Suprapubic skin (tissue), 4 donors: ENCODE measurements around the gene PRKCQ. TPM values are rescaled to one million over a fixed set of nuclear protein-coding genes. Genes with fewer than 3 reads are reported as not detected.

Experiments
- DNase-seq, 2 donors: peaks; one replicate each; pipeline ENCODE4 v3.0.0-alpha.2; 2019; ENCODE audit warnings: low spot score in 2 of 2
- H3K27ac ChIP-seq: fragments of 200-600 bp; sonication (generic); one replicate; pipeline ENCODE4 v1.5.1; 2019
- H3K27me3 ChIP-seq: fragments of 200-600 bp; sonication (generic); one replicate; pipeline ENCODE4 v1.5.1; 2019
- H3K36me3 ChIP-seq: fragments of 200-600 bp; sonication (generic); one replicate; pipeline ENCODE4 v1.5.1; 2019
- H3K4me1 ChIP-seq: fragments of 200-600 bp; sonication (generic); one replicate; pipeline ENCODE4 v1.5.1; 2019
- H3K4me3 ChIP-seq: fragments of 200-600 bp; sonication (generic); one replicate; pipeline ENCODE4 v1.5.1; 2019; ENCODE audit warnings: mild to moderate bottlenecking
- H3K9me3 ChIP-seq: fragments of 200-600 bp; sonication (generic); one replicate; pipeline ENCODE4 v1.5.1; 2019
- CTCF ChIP-seq, 2 donors: fragments of 200-600 bp in 1 of 2; fragments of 450-650 bp in 1 of 2; sonication (generic) in 1 of 2; IDR thresholded peaks; one replicate each; pipeline ENCODE4 v1.5.1; 2016 to 2019; ENCODE audit warnings: antibody characterized with exemption in 2 of 2, mild to moderate bottlenecking in 1 of 2, moderate library complexity in 1 of 2
- EP300 ChIP-seq: sonication (generic); formaldehyde crosslinking; IDR thresholded peaks from one replicate; pipeline ENCODE4 v1.6.1; 2017; ENCODE audit warnings: antibody characterized with exemption
- POLR2A ChIP-seq, 2 donors: fragments of 450-650 bp; IDR thresholded peaks; one replicate each; pipeline ENCODE4 v1.6.1; 2017; ENCODE audit warnings: antibody characterized with exemption in 2 of 2, mild to moderate bottlenecking in 2 of 2, moderate library complexity in 2 of 2
- POLR2AphosphoS5 ChIP-seq, 3 donors: sonication (generic); formaldehyde crosslinking; IDR thresholded peaks; one replicate each; pipeline ENCODE4 v1.6.1; 2017; ENCODE audit warnings: antibody characterized with exemption in 3 of 3
- WGBS: methylation state at CpG from one replicate; pipeline ENCODE4 v1.1.5; 2018; 5-methylcytosine and 5-hydroxymethylcytosine counted together
- total RNA-seq, 4 donors: library from RNA; depleted of rRNA; stranded (reverse); fragments of >200 nt; gene quantifications; one replicate each; pipeline ENCODE4 v1.1.0, GENCODE V29; 2016

Gene PRKCQ
- total RNA-seq, 4 donors from 2014 or later = 0.51 to 1.0 TPM; not detected in 2

- Histone ChIP-seq H3K4me3 (no peak overlapping the region), H3K27ac (no peak overlapping the region), H3K9me3 (no peaks in the 10 kb centered on the region), H3K4me1 (no peaks in the 10 kb centered on the region), H3K36me3 (no peaks in the 10 kb centered on the region), H3K27me3 (no peaks in the 10 kb centered on the region)
- no peak for TF ChIP-seq CTCF (IDR thresholded peaks at IDR 0.05)
- no peak for TF ChIP-seq POLR2A (IDR thresholded peaks at IDR 0.05)
- TF ChIP-seq EP300 = no peak
- no peak for DNase-seq
- WGBS = 86% methylated on average over 6 of the region's 6 CpGs
These were observed 57.8 kb downstream of the PRKCQ start for GRCh38 chr10:6522230-6522629.

- H3K36me3 ChIP-seq = no peaks in the 10 kb centered on the region
These were observed 59.9 kb downstream of the PRKCQ start for GRCh38 chr10:6520138-6520537.

GRCh38 chr10:6518791-6519429 is 61.2 kb downstream of the PRKCQ start:
- Histone ChIP-seq H3K27ac (no peak overlapping the region), H3K9me3 (no peaks in the 10 kb centered on the region), H3K36me3 (no peaks in the 10 kb centered on the region), H3K4me3 (no peak overlapping the region), H3K27me3 (no peaks in the 10 kb centered on the region), H3K4me1 (no peaks in the 10 kb centered on the region)
- 47% methylated on average over 5 of the region's 5 CpGs for WGBS
- DNase-seq = no peak
- no peak for TF ChIP-seq CTCF (IDR thresholded peaks at IDR 0.05)
- TF ChIP-seq POLR2AphosphoS5 (IDR thresholded peaks at IDR 0.05) = no peak
- TF ChIP-seq EP300 = no peak
- TF ChIP-seq POLR2A (IDR thresholded peaks at IDR 0.05) = no peak

More at GRCh38 chr10:6520138-6520537, 59.9 kb downstream of the PRKCQ start:
- Histone ChIP-seq H3K4me3 (no peak overlapping the region), H3K27ac (no peak overlapping the region), H3K4me1 (no peaks in the 10 kb centered on the region), H3K9me3 (no peaks in the 10 kb centered on the region), H3K27me3 (no peaks in the 10 kb centered on the region)
- TF ChIP-seq EP300 (no peak), POLR2A (IDR thresholded peaks at IDR 0.05) (no peak), CTCF (IDR thresholded peaks at IDR 0.05) (no peak), POLR2AphosphoS5 (IDR thresholded peaks at IDR 0.05) (no peak)
- DNase-seq = no peak
- WGBS = 90% methylated on average over 10 of the region's 10 CpGs

- 79% methylated on average over 5 of the region's 5 CpGs for WGBS
- DNase-seq = no peak
- no peaks in the 10 kb centered on the region for H3K9me3 ChIP-seq
These were observed 63.2 kb downstream of the PRKCQ start for GRCh38 chr10:6516929-6517284.

More at GRCh38 chr10:6516929-6517284, 63.2 kb downstream of the PRKCQ start:
- H3K4me3 ChIP-seq = no peak overlapping the region
- TF ChIP-seq CTCF (IDR thresholded peaks at IDR 0.05) (no peak), POLR2AphosphoS5 (IDR thresholded peaks at IDR 0.05) (no peak), EP300 (no peak), POLR2A (IDR thresholded peaks at IDR 0.05) (no peak)
- no peaks in the 10 kb centered on the region for H3K27me3 ChIP-seq
- H3K36me3 ChIP-seq = no peaks in the 10 kb centered on the region
- H3K4me1 ChIP-seq = no peaks in the 10 kb centered on the region
- H3K27ac ChIP-seq = no peak overlapping the region
